T-helper 2 cell treated with Interferon-gamma antibody and Interleukin-4, amounts not matched to agents 5 μg/mL and 100 μg/mL, for 36 hours (primary cell): ENCODE measurements around the gene SNX15.

Experiments
- DNase-seq: peaks from one replicate; pipeline ENCODE4 v3.0.0; 2021; ENCODE audit warnings: low spot score
- H3K27ac Mint-ChIP-seq: one replicate; pipeline ENCODE4 v1.8.0; 2021; ENCODE audit warnings: mild to moderate bottlenecking, mixed read lengths
- H3K27me3 Mint-ChIP-seq: one replicate; pipeline ENCODE4 v1.8.0; 2021; ENCODE audit warnings: low read depth, mixed read lengths
- H3K36me3 Mint-ChIP-seq: one replicate; pipeline ENCODE4 v1.8.0; 2021; ENCODE audit warnings: low read depth, mixed read lengths
- H3K4me1 Mint-ChIP-seq: one replicate; pipeline ENCODE4 v1.8.0; 2021; ENCODE audit warnings: low read depth, mixed read lengths
- H3K4me3 Mint-ChIP-seq: one replicate; pipeline ENCODE4 v1.8.0; 2022; ENCODE audit warnings: mild to moderate bottlenecking, moderate library complexity, mixed read lengths
- H3K9me3 Mint-ChIP-seq: one replicate; pipeline ENCODE4 v1.8.0; 2021; ENCODE audit warnings: mixed read lengths

SNX15 gene

GRCh38 chr11:65069217-65069616, 42.0 kb downstream of the SNX15 start:
- no peaks in the 10 kb centered on the region for H3K36me3 Mint-ChIP-seq
- H3K4me3 Mint-ChIP-seq = no peak overlapping the region
- H3K9me3 Mint-ChIP-seq = no peaks in the 10 kb centered on the region
- H3K27me3 Mint-ChIP-seq = no peaks in the 10 kb centered on the region
- no peak for DNase-seq
- no peaks in the 10 kb centered on the region for H3K4me1 Mint-ChIP-seq
- no peak overlapping the region for H3K27ac Mint-ChIP-seq

- Mint-ChIP-seq H3K9me3 (no peaks in the 10 kb centered on the region), H3K27ac (no peak overlapping the region), H3K4me3 (no peak overlapping the region), H3K4me1 (no peaks in the 10 kb centered on the region), H3K27me3 (no peaks in the 10 kb centered on the region), H3K36me3 (peaks cover 12% of the 10 kb centered on the region)
- DNase-seq = no peak
Measured at GRCh38 chr11:65071907-65072630, 44.8 kb downstream of the SNX15 start.

DNA sequence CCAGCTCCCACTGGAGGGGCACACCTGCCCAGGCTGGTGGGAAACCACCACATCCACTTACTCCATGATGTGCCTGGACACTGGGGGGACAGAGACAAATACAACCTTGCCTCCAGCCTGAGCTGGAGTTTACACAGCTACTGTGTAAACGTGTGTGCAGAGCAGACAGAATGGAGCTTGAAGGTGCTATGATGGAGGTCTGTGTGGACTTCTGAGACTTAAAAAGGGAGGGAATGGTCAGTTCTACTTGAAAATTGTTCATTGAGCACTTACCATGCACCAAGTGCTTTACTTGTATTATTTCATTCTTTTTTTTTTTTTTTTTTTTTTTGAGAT, 45.4 kb downstream of the SNX15 start:
- Mint-ChIP-seq H3K27ac (no peak overlapping the region), H3K4me3 (no peak overlapping the region), H3K9me3 (no peaks in the 10 kb centered on the region), H3K36me3 (peaks cover 17% of the 10 kb centered on the region), H3K27me3 (no peaks in the 10 kb centered on the region), H3K4me1 (no peaks in the 10 kb centered on the region)
- DNase-seq = no peak

- peak overlapping the region; percentile 10 for H3K27ac Mint-ChIP-seq
- H3K36me3 Mint-ChIP-seq = peaks cover 45% of the 10 kb centered on the region
- no peaks in the 10 kb centered on the region for H3K27me3 Mint-ChIP-seq
- H3K4me3 Mint-ChIP-seq = no peak overlapping the region
- H3K9me3 Mint-ChIP-seq = no peaks in the 10 kb centered on the region
- no peak for DNase-seq
- H3K4me1 Mint-ChIP-seq = peaks cover 22% of the 10 kb centered on the region
Measured at GRCh38 chr11:65077451-65077850, 50.2 kb downstream of the SNX15 start.

DNA sequence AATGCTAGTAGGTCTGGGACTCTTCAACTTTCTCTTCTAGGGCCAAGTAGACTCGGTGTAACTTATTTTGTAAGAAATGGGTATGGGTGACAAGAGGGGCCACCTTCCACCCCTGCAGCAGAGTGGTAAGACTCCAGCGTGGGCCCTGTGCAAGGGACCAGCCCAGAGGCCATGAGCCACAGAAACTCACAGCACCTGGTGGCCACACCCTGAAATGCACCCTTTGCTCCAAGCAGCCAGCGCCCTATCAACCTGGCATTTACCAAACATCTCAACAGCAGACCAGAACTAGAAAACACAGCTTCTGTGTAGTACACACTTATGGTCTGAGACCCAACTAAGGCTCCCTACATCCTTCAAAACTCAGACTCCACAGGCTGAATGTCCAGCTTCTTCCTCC, 50.9 kb downstream of the SNX15 start:
- peaks cover 28% of the 10 kb centered on the region for H3K4me1 Mint-ChIP-seq
- H3K27ac Mint-ChIP-seq = peak overlapping the region; percentile 83
- no peaks in the 10 kb centered on the region for H3K27me3 Mint-ChIP-seq
- DNase-seq = peak; percentile 47
- H3K4me3 Mint-ChIP-seq = peak overlapping the region; percentile 47
- H3K9me3 Mint-ChIP-seq = no peaks in the 10 kb centered on the region
- H3K36me3 Mint-ChIP-seq = peaks cover 51% of the 10 kb centered on the region

DNA sequence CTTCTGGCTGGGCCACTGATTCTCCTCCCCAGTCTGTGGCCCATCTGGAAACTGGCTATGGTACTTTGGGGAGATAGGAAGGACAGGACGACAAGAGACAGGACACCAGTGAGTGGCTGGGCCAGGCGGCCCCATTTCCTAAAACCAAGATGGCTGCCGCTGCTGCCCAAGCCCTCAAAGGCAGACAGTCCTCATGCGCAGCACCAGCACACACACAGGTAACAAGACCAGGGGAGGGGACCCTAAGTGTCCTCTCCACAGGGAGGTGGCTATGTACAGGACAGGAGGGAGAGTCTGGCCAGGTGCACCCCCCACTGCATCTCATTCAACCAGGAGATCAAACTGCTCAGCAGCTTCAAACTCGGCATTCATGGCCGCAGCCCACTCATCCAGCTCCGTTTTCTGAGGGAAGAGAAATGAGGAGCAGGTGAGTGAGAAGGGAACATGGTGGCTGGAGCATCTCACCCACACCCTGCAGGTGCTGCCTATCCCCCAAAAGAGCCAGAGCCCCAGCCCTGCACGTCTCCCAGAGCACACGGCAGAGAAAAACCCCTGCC, 51.6 kb downstream of the SNX15 start:
- Mint-ChIP-seq H3K27me3 (peaks cover 3% of the 10 kb centered on the region), H3K4me3 (peak overlapping the region; percentile 47), H3K36me3 (peaks cover 58% of the 10 kb centered on the region), H3K9me3 (no peaks in the 10 kb centered on the region), H3K4me1 (peaks cover 28% of the 10 kb centered on the region), H3K27ac (peak overlapping the region; percentile 83)
- DNase-seq = no peak

GRCh38 chr11:65083134-65083833, 56.0 kb downstream of the SNX15 start:
- Mint-ChIP-seq H3K9me3 (no peaks in the 10 kb centered on the region), H3K36me3 (peaks cover 44% of the 10 kb centered on the region), H3K4me1 (peaks cover 35% of the 10 kb centered on the region), H3K27me3 (peaks cover 4% of the 10 kb centered on the region), H3K4me3 (peak overlapping the region; percentile 99), H3K27ac (peak overlapping the region; percentile 99)
- DNase-seq = no peak

DNA sequence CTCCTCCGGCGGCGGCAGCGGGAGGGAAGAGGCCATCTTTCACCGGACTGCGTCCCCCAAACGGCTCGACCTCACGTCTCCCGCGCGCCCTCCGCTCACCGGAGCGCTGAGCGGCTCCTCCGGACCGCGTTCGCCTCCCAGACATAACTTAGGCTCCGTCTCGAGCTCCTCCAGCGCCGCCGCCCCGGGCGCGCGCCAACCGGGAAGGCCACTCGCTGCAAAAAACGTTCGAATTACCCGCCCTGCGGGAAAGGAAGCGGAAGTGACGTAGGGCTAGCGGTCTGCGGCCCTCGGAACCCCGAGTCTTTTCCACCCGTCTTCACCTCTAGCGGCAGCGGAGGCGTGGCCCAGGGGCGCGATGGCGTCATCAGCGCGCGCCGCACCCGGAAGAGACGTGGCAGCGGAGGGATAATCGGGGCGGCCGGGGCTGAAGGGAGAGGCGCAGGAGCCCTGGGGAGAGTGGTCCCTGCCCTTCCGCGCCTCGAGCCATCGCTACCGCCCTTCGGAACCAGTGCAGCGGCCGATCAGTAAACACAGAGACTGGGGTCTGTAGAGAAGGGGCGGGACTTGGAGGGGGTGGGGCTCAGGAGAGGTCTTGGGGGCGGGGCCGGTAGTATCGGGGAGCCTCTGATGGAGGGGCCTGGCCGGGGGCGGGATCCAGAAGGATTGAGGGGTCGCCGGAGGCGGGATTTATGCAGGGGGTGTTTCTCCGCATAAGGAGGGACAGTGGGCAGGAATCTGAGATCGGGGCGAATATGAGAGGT, 56.8 kb downstream of the SNX15 start, which contains the start of the genes CDCA5 and ZFPL1:
Gene CDCA5, minus strand, starts transcription at position 207 of the 764 bp plus-strand sequence. Its CDS starts 62 bp downstream, at position 145.
Gene ZFPL1, plus strand, starts transcription at position 389 of the 764 bp plus-strand sequence. CDS start 477 bp downstream, outside the sequence.
- Mint-ChIP-seq H3K27me3 (peaks cover 4% of the 10 kb centered on the region), H3K36me3 (peaks cover 44% of the 10 kb centered on the region), H3K9me3 (no peaks in the 10 kb centered on the region), H3K27ac (peak within 1 kb of the TSS; percentile 99), H3K4me1 (peaks cover 28% of the 10 kb centered on the region), H3K4me3 (peak within 1 kb of the TSS; percentile 99)
- peak; percentile 97 for DNase-seq

GRCh38 chr11:65084598-65085375, 57.5 kb downstream of the SNX15 start:
- Mint-ChIP-seq H3K4me1 (peaks cover 26% of the 10 kb centered on the region), H3K36me3 (peaks cover 48% of the 10 kb centered on the region), H3K27me3 (peaks cover 4% of the 10 kb centered on the region), H3K27ac (peak overlapping the region; percentile 99), H3K4me3 (peak overlapping the region; percentile 99), H3K9me3 (no peaks in the 10 kb centered on the region)
- no peak for DNase-seq

DNA sequence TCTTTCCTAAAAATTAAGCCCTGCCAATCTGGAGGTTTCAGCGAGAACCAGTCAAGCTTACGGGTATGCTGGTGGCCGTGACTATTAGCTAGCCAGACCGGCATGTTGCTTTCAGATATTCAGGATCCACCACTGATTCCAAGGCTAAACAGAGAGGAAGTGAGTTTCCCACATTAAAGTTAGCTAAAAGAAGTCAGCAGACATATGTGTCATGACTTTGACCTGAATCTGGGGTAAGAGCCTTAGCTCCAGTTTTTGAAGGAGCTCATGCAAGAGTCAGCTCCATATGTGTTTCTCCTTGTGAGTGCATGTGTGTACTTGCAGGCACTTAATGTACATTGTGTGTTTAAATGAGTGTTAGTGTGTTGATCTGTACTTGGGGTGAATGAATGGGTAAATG, 58.2 kb downstream of the SNX15 start:
- Mint-ChIP-seq H3K4me1 (peaks cover 26% of the 10 kb centered on the region), H3K4me3 (peak overlapping the region; percentile 99), H3K27ac (peak overlapping the region; percentile 99), H3K9me3 (no peaks in the 10 kb centered on the region), H3K27me3 (peaks cover 4% of the 10 kb centered on the region), H3K36me3 (peaks cover 44% of the 10 kb centered on the region)
- no peak for DNase-seq

DNA sequence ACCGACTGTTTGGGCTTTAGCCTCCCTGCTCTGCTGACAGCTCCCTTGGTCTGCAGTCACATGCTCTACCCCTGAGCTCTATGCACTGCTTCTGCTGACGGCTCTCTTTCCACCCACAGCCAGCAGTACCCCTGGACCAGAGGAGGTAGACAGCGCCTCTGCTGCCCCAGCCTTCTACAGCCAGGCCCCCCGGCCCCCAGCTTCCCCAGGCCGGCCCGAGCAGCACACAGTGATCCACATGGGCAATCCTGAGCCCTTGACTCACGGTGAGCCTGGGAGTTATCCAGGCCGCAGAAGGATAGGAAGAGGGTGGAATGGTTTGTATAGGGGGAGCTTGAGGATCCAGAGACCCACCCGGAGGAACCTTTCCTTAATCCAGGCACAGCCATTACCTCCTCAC, 59.6 kb downstream of the SNX15 start:
- Mint-ChIP-seq H3K27me3 (peaks cover 4% of the 10 kb centered on the region), H3K4me1 (peaks cover 19% of the 10 kb centered on the region), H3K4me3 (no peak overlapping the region), H3K9me3 (no peaks in the 10 kb centered on the region), H3K27ac (no peak overlapping the region), H3K36me3 (peaks cover 35% of the 10 kb centered on the region)
- DNase-seq = no peak

DNA sequence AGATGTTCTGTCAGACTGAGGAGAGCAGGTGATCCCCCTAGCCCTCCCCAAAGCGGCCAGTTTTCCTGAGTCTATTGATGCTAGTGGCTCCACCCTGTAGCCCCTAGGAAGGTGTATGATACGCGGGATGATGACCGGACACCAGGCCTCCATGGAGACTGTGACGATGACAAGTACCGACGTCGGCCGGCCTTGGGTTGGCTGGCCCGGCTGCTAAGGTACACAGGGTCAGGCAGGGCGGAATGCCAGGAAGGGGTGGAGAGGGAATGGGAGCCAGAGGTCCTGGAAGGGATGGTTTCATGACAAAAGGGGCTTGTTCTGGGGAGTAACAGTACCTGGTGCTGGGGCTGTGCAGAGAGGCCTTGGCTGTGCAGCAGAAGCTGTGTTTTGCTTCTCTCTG, 60.0 kb downstream of the SNX15 start:
- Mint-ChIP-seq H3K27ac (peak overlapping the region; percentile 17), H3K4me1 (peaks cover 16% of the 10 kb centered on the region), H3K36me3 (peaks cover 32% of the 10 kb centered on the region), H3K4me3 (no peak overlapping the region), H3K9me3 (no peaks in the 10 kb centered on the region), H3K27me3 (peaks cover 4% of the 10 kb centered on the region)
- no peak for DNase-seq

DNA sequence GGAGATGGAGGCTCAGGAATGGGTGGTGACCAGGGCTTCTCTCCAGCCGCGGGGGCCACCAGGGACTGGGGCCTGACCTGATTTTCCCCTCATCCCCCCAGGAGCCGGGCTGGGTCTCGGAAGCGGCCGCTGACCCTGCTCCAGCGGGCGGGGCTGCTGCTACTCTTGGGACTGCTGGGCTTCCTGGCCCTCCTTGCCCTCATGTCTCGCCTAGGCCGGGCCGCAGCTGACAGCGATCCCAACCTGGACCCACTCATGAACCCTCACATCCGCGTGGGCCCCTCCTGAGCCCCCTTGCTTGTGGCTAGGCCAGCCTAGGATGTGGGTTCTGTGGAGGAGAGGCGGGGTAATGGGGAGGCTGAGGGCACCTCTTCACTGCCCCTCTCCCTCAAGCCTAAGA, 60.6 kb downstream of the SNX15 start:
- H3K4me3 Mint-ChIP-seq = no peak overlapping the region
- no peaks in the 10 kb centered on the region for H3K9me3 Mint-ChIP-seq
- H3K36me3 Mint-ChIP-seq = peaks cover 29% of the 10 kb centered on the region
- no peak overlapping the region for H3K27ac Mint-ChIP-seq
- no peak for DNase-seq
- peaks cover 12% of the 10 kb centered on the region for H3K4me1 Mint-ChIP-seq
- peaks cover 4% of the 10 kb centered on the region for H3K27me3 Mint-ChIP-seq
